Myocyte (in vitro differentiated cells): ENCODE results near the gene MORN5. TPM values are rescaled to one million over a fixed set of nuclear protein-coding genes. Genes with fewer than 3 reads are reported as not detected.

Source experiments
- DNase-seq: peaks from one replicate; pipeline ENCODE4 v3.0.0-alpha.2; 2012; ENCODE audit warnings: low read depth
- total RNA-seq: library from RNA; depleted of rRNA; stranded (reverse); fragments of >200 nt; gene quantifications from 2 replicates; pipeline ENCODE4 v1.2.3, GENCODE V29; 2014

MORN5 gene
- total RNA-seq, 1 donor from 2014 or later = not detected

DNA sequence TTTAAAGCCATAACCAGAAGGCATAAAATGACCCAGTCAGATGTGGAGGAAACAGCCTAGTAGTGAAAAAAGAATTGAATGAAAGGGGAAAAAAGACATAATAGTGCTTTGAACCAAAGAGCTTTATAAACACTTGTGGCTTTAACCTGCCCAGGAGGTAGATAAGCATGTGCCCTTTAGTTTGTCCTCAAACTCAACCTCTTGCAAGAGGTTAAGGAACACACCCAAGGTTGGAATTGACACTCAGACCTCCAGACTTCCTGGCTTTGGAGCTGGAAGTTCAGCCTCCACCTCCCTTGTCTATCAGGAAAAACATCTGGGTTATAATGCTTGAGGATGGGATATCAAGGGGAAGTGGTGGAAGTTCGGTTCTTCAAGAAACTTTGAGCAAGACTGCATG, 16.4 kb upstream of the MORN5 start:
- DNase-seq = no peak

DNA sequence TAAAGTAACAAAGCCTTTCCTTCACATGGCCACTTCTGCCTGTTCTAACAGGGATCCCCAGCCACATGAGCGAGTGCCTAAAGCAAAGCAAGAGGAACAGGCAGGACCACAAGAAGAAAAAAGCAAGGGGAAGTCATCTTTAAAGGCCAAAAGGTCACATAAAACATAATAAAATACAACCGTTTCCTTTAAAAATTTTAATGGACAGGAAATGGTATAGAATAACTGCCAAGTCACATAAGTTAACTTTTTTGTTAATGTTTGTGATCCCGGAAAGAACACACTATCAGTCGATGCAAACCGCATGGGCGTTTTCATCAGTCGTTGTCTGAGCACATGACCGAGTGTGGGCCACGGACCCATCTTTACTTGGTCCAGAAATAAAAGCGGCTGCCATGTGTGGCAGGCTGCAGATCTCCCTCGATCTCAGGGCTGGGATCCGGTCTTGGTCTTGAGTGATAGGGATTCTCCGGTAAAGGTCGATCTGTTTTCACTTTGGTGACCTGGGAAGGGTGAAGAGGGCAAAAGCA, 15.8 kb upstream of the MORN5 start:
- no peak for DNase-seq

DNA sequence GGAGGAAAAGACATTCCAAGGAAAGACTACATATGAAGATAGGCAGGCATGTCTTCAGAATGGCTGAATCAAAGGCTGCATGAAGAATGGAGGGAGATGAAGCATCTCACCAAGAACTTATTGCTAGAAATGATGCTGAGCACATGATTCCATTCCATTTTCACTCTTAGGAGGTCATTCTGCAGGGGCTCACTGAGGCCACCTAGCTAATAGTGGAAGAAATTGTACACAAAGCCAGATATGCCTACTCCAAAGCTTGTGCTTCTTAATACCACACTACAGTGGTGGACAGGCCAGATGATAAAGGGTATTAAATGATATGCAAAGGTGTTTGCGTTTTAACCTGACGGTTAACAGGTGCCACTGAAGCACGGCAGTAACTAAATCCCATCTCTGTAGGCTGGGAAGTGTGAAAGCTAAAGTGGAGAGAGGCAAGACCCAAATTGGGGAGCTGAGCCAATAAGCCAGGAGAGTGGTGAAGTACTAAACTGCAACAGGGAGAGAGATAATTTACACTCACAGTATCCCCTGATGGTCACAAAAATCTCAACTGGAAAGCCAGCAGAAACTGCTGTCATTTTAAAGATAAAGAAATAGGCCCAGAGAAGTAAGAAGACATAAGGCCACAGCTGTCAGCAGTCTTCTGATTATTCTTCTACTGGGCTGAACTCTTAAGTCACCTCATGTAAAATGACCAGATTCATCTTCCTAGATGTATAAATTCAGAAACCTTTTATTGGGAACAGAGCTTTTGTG, 14.7 kb upstream of the MORN5 start:
- no peak for DNase-seq

DNA sequence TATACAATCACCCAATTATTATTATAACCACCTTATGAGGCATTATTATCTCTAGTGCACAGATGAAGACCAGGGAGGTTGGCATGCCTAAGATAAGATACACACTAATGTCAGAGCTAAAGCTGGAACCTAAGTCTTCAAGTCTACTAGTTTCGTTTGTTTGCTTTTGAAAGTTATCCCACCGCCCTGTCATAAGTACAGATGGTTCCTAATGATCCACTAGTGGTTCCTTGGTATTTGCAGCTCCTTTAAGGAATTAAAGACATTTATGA, 14.2 kb upstream of the MORN5 start:
- no peak for DNase-seq

DNA sequence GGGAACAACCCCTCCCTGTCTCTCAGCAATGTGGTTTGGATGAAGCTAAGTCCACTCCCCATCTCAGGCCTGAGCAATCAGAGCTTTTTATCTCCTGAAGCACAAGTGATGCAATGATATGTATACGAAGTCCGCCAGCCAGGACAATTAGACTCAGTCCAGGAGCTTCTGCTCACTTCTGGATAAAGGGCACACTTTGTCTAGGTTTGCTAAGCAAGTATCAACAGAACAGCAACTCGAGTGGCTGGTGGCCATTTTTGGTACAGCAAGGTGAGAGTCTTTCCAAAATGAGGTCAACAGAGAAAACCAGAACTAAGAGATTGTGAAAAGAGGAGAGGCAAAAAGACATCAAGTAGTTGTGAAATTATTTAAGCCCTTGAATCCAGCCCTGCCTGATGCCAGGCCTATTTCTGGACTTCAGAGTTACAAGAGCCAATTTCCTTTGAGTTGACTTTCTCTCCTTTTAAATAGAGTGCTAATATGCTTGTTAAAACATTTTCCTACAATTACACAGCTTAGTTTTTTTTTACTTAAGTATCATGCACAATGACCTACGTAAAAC, 8.4 kb upstream of the MORN5 start:
- no peak for DNase-seq

DNA sequence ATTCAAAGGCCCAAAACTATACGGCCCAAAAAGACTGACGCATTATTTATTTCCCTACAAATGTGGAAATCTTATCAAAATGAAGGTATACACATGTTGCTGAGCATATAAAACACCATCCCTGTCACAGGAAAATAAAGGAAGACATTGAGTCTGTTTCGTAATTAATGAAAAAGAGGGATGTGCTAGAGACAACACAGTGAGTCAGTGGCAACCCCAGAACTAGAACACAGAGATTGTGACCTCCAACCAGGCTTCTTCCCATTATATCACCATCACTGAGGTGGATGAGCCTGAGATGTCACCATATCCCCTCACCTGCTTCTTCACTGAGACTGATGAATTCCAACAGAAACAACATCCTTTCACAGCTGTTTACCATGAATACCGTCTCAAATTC, 3.9 kb upstream of the MORN5 start:
- no peak for DNase-seq

DNA sequence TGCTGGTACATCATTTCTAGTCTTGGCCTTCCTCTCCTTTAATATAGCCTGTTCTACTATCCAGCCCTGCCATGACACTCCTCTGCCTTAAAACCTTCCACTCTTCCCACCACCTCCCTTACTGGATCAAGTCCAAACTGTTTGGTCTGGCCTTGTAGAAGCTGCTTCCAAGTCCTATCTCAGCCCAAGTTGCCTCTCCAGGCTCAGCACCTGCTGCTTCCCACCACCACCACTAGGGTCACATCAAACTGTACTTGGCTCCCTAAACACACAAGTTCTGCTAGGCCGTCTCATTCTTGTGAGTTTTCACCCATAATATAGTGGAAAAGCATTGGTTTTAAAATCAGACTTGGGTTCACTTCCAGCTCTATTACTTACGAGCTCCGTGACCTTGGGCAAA, 1.5 kb upstream of the MORN5 start:
- DNase-seq = peak; percentile 56

DNA sequence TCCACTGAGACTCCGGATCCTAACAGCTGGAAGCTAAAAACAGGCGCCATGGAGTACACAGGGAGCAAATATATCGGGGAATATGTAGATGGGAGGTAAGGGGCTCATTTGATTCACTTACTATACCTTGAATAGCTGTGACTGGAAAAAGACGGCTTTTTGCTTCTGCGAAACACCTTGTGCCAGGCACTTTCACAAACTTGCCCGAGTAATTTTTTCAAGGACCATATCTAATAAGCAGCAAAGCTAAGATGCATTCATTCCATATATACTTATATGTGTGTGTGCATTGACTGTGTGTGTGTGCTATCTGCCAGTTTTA, 178 bp downstream of the MORN5 start:
- no peak for DNase-seq

DNA sequence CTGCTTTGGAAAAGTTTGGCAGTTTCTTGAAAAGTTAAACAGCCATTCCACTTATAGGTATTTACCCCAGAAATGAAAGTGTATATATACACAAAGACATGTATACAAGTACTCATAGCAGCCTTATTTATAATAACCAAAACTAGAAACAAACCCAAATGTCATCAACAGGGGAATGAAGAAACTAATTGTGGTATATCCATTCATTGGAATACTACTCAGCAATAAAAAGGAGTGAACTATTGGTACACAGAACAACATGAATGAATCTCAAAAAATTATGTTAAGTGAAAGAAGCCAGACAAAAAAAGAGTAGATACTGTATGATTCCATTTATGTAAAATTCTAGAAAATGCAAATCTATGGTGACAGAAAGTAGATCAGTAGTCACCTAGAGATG, 2.7 kb downstream of the MORN5 start:
- no peak for DNase-seq

DNA sequence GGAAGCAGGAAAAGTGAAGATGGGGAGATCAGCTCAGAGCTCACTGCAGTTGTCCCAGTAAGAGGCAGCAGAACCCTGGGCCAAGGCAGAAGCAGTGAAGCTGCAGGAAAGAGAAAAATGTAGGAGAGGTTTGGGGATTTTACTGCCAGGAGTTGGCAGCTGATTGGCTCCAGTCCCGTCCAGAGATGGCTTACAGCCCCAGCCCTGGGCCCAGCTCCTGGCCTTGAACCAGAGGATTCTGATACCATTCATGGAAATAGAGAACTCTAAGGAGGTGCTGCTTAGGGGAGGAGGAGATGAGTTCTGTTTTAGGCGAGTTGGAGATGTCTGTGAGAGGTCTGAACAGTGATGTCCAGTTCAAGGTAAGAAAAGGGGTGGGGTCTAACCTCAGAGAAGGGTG, 4.6 kb downstream of the MORN5 start:
- no peak for DNase-seq

DNA sequence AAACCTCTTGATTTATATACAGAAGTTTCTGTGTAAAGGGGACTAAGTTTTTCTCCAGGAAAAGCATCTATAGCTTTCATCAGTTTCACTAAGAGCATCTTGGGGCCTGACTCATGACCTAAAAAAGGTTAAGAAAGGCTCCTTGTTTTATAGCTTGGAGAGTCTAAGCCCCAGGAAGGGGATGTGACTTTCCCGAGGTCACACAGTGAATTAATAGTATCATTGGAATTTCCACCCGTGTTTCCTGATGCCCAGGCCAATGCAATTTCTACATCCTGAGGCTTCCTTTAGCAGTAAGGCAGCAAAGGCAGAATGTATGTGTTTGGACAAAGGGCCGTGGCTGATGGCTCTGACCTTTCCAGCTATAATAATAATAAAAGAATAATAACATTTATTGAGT, 8.6 kb downstream of the MORN5 start:
- no peak for DNase-seq

DNA sequence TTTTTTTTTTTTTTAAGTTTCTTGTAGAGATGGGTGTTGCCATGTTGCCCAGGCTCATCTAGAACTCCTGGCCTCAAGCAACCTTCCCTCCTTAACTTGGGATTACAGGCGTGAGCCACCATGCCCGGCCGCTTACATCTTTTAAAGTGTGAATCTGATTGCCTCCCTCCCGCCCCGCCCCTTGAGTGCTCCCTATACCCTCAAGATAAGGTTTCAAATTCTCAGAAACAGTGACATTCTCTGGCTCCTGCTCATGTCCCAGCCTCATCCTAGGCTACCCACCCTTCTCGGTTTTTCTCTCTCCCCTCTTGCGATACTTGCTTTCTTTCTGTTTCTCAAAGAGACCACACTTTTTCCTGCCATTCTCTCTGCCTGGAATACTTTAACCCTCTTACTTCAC, 12.4 kb downstream of the MORN5 start:
- DNase-seq = no peak

DNA sequence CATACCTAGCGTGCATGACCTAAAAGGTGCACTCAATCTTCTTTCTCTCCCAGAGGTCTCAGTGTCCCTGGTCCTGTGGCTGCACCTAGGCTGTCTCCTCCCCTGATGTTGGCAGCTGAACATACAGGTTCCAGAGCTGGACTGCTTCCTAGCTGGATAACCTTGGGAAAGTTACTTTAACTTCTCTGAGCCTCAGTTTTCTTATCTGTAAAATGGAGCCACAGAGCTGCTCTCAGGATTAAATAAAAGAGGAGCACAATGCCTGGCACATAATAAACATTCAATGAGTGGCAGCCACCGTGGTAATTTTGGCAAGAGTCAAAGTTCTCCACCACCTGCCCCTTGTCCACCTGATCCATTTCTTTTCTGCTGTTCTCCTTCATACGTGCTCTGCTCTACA, 14.0 kb downstream of the MORN5 start:
- no peak for DNase-seq

DNA sequence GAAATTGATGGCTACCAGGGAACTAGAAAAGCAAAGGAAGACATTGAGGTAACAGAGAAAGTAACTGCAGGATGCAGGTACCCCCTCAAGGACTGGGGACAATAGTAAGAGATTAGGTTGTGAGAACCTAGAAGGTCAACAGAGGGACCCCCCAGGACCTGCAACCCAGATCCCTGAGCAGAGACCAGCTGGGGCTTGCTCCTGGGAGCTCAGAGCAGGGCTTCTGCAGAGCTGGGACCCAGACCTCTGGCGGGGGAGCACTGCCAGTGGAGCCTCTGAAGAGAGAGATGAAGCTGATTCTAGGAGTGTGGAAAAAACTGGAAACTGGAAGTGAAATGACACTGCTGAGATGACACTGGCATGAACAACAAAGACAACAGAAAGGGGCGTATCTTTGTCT, 17.2 kb downstream of the MORN5 start:
- DNase-seq = no peak

DNA sequence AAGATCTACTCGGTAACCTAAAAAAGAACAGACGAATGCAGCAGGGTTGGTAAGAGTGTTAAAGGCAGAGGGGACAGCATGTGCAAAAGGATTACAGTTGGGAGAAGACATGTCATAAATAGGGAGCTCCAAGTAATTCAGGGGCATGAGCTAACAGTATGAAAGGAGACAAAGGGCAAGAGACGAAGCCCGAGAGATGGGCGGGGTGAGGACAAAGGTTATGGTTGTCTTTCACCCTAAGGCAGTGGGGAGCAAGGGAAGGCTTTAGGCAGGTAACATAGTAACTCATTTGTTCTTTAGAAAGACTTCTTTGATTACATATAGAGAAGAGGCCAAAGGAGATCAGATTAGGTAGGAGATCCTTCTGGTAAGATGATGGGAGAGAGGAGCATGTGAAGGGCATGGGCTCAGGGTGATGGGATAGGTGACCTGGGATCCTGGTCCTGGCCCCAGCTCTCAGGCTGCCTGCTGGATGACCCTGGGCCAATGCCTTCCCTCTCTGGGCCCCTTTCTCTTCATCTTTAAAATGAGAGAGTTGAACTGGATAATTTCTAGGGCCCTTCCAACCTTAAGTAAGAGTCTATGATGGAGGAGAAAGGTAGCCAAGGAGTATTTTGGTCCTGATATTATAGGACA, 19.5 kb downstream of the MORN5 start:
- no peak for DNase-seq

DNA sequence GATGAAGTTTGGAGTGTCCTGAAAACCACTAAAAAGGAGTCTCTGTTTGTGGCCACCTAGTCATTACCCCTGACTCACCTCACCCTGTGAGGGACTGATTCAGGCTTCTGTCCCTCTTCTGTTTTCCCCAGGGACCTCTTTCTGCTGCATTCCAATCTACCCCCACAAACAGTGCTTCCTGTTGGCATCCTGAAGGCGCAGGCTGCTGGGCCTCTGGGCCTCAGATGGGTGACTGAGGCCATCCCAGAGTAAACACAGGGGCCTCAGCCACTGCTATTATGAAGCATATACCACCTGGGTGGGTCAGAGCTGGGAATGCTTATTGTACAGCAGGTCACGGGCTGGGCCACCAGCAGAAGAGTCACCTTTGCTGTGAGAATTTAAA, 20.0 kb downstream of the MORN5 start:
- no peak for DNase-seq

DNA sequence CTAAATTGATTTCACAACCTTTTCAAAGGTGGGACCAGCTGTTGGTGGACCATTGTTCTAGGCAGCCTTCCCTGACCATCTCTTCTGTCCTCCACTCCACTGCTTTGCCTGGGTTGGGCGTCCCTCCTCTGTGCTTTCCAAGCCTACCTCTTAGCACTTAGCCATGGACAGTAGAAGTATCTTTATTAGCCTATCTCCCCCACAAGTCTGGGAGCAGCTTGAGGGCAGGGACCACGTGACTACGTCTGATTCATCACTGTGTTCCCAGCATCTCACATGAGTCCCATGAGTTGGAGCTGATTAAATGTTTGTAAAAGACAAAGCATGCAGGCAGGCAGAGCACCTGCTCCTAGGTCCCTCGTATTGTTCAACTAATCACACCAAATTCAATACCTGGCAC, 20.9 kb downstream of the MORN5 start:
- peak; percentile 72 for DNase-seq

DNA sequence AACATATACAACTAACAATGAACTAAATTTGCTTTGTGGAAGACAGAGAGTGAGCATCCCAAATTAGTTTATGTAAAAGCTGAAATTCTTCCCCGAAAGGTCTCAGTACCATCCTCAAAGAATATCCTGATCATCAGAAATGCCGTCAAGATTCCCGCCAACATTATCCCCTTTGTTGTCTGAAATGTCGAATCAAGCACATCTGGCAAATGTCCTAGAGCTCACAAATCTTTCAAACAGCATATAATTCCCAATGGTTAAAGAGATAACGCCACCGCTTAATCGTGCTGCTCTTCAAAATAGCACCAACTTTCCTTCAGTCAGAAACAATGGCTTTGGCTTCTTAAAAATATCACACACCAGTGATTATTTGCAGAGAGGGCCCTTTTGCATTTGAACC, 23.8 kb downstream of the MORN5 start:
- no peak for DNase-seq

DNA sequence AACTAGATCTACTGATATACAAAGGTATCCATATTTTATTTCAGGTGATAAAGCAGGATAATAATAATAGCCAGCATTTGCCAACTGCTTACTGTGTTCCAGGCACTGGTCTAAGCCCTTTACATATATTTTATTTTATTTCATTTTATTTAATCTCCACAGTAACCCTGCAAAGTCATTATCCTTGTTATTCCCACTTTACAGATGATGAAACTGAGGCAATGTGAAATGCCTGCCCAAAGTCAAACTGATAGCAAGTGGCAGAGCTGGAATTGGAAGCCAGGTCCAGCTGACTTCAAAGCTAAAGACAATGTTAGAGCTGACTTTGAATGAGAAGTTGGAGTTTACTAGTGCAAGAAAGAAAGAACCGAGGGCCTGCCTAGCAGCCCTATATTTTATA, 24.8 kb downstream of the MORN5 start:
- DNase-seq = no peak

DNA sequence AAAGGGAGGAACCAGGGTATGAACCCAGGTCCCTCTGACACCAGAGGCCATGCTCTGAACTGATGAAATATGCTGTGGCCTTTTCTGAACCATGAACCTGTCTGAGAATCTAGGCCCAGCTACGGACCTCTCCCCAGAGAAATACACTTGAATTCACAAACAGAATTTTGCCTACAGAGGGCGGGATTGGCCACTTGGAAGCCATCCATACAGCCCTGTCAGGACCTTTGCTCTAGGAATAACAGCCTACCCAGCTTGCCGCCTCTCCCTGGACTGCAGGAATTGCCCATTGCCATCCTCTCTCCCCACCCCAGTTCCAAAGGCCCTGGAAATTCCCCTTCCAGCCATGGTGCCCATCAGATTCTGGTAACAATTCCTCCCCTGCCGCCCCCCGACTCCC, 26.6 kb downstream of the MORN5 start:
- DNase-seq = no peak

DNA sequence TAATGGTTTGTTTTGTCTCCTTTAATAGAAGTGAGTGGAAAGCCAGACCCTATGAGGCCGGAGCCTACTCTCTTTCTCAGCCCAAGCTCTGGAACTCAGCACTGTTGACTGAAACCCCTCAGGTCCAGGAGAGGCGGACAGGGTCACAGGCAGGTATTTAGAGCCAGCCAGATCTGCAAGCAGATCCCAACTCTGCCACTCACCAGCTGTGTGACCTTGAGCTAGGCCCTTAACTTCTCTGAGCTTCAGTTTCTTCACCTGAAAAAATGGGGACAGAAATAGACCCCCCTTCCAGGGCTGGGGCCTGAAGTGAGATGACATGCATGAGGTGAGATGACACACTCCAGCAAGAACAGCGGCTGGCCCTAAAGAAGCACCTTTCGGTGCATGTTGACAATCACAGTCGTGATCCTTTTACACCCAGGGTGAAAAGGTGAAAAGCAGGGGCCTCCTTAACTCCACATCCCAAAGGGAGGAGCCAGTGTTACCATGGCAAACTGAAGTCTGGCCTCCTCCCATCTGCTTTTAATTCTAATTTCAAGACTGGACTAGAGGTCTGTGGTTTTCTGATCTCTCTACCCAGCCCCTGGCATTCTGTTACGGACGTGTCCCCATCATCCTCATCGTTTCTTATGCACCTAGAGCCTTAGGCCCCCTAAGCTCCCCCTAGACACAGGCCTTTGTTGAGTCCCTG, 27.2 kb downstream of the MORN5 start:
- DNase-seq = no peak

DNA sequence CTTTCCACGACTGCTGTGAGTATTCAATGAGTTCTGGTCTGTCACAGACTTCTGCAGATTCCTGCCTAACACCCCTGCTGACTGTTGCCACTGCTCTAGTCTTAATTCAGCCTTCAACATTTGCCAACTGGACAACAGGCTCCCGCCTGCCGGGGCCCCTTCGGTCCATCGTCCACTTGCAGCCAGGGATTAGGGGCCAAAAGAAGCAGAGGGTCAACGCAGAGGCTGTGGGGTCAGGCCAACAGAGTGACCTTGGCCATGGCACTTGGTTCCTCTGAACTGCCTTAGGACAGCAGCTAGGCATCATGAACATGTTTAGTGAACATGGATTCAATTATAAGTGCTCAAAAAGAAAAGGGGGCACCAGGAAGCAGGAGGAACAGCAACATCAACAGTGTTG, 28.7 kb downstream of the MORN5 start:
- DNase-seq = no peak
